ENCODE data around the gene AP2A1.

Gene AP2A1

GRCh38 chr19:49802836-49803528 lies 36.2 kb downstream of the AP2A1 start:
- H3K36me3 ChIP-seq (ENCODE audit: low read length) = no peaks in the 10 kb centered on the region
- TF ChIP-seq, protein P1, sequence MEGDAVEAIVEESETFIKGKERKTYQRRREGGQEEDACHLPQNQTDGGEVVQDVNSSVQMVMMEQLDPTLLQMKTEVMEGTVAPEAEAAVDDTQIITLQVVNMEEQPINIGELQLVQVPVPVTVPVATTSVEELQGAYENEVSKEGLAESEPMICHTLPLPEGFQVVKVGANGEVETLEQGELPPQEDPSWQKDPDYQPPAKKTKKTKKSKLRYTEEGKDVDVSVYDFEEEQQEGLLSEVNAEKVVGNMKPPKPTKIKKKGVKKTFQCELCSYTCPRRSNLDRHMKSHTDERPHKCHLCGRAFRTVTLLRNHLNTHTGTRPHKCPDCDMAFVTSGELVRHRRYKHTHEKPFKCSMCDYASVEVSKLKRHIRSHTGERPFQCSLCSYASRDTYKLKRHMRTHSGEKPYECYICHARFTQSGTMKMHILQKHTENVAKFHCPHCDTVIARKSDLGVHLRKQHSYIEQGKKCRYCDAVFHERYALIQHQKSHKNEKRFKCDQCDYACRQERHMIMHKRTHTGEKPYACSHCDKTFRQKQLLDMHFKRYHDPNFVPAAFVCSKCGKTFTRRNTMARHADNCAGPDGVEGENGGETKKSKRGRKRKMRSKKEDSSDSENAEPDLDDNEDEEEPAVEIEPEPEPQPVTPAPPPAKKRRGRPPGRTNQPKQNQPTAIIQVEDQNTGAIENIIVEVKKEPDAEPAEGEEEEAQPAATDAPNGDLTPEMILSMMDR (IDR thresholded peaks at IDR 0.05; ENCODE audit: insufficient read depth, low read length, poor library complexity, severe bottlenecking) = no peak
- TF ChIP-seq EZH2phosphoT487 (conservative IDR thresholded peaks at IDR 0.05; ENCODE audit: low read length) = no peak
- no peak overlapping the region for H3K9ac ChIP-seq (ENCODE audit: low read length)
- H3K27ac ChIP-seq (ENCODE audit: low read depth, low read length) = no peak overlapping the region
- no peaks in the 10 kb centered on the region for H3F3A ChIP-seq (ENCODE audit: insufficient read depth)
- H3K4me2 ChIP-seq (ENCODE audit: low read depth, low read length, poor library complexity, severe bottlenecking) = no peak overlapping the region
- no peak overlapping the region for H2AFZ ChIP-seq (ENCODE audit: low read depth, low read length, severe bottlenecking)
- H3K9me3 ChIP-seq (ENCODE audit: insufficient read depth, low read length) = no peaks in the 10 kb centered on the region
- no peaks in the 10 kb centered on the region for H3K27me3 ChIP-seq (ENCODE audit: low read length)
- H4K20me1 ChIP-seq (ENCODE audit: low read depth, low read length) = no peaks in the 10 kb centered on the region
- H3K9me2 ChIP-seq (replicated peaks; ENCODE audit: insufficient read depth, low read length) = no peaks in the 10 kb centered on the region
- H3K4me3 ChIP-seq (ENCODE audit: insufficient read depth, low read length, poor library complexity, severe bottlenecking) = no peak overlapping the region
- H3K79me2 ChIP-seq (ENCODE audit: insufficient read depth, low read length) = no peaks in the 10 kb centered on the region

- Histone ChIP-seq H3K27ac (ENCODE audit: low read depth, low read length) (no peak overlapping the region), H3K9me2 (replicated peaks; ENCODE audit: insufficient read depth, low read length) (no peaks in the 10 kb centered on the region), H3K4me3 (ENCODE audit: insufficient read depth, low read length, poor library complexity, severe bottlenecking) (no peak overlapping the region), H3F3A (ENCODE audit: insufficient read depth) (no peaks in the 10 kb centered on the region), H3K9ac (ENCODE audit: low read length) (no peak overlapping the region), H3K9me3 (ENCODE audit: insufficient read depth, low read length) (no peaks in the 10 kb centered on the region), H3K27me3 (ENCODE audit: low read length) (no peaks in the 10 kb centered on the region), H3K79me2 (ENCODE audit: insufficient read depth, low read length) (no peaks in the 10 kb centered on the region), H4K20me1 (ENCODE audit: low read depth, low read length) (no peaks in the 10 kb centered on the region), H3K4me2 (ENCODE audit: low read depth, low read length, poor library complexity, severe bottlenecking) (no peak overlapping the region), H2AFZ (ENCODE audit: low read depth, low read length, severe bottlenecking) (no peak overlapping the region), H3K36me3 (ENCODE audit: low read length) (no peaks in the 10 kb centered on the region)
- no peak for TF ChIP-seq EZH2phosphoT487 (conservative IDR thresholded peaks at IDR 0.05; ENCODE audit: low read length)
- TF ChIP-seq, protein P1 (IDR thresholded peaks at IDR 0.05; ENCODE audit: insufficient read depth, low read length, poor library complexity, severe bottlenecking) = no peak
Observed at GRCh38 chr19:49803529-49803856, 36.7 kb downstream of the AP2A1 start.

GRCh38 chr19:49805822-49806619 lies 39.2 kb downstream of the AP2A1 start:
- TF ChIP-seq, protein P1 (IDR thresholded peaks at IDR 0.05; ENCODE audit: insufficient read depth, low read length, poor library complexity, severe bottlenecking) = no peak
- TF ChIP-seq EZH2phosphoT487 (conservative IDR thresholded peaks at IDR 0.05; ENCODE audit: low read length) = no peak
- Histone ChIP-seq H4K20me1 (ENCODE audit: low read depth, low read length) (no peaks in the 10 kb centered on the region), H3K9me2 (replicated peaks; ENCODE audit: insufficient read depth, low read length) (no peaks in the 10 kb centered on the region), H3K79me2 (ENCODE audit: insufficient read depth, low read length) (no peaks in the 10 kb centered on the region), H3K4me2 (ENCODE audit: low read depth, low read length, poor library complexity, severe bottlenecking) (no peak overlapping the region), H3K27me3 (ENCODE audit: low read length) (no peaks in the 10 kb centered on the region), H3K9ac (ENCODE audit: low read length) (no peak overlapping the region), H3K9me3 (ENCODE audit: insufficient read depth, low read length) (no peaks in the 10 kb centered on the region), H3K4me3 (ENCODE audit: insufficient read depth, low read length, poor library complexity, severe bottlenecking) (no peak overlapping the region), H3F3A (ENCODE audit: insufficient read depth) (0 out of 2 replicates have a peak, but pooled peaks cover 3% of the 10 kb centered on the region), H3K27ac (ENCODE audit: low read depth, low read length) (no peak overlapping the region), H3K36me3 (ENCODE audit: low read length) (no peaks in the 10 kb centered on the region), H2AFZ (ENCODE audit: low read depth, low read length, severe bottlenecking) (no peak overlapping the region)

All from SU-DHL-6 (cell line).